ENCODE data around the gene PPP1R15B.

PPP1R15B gene

DNA sequence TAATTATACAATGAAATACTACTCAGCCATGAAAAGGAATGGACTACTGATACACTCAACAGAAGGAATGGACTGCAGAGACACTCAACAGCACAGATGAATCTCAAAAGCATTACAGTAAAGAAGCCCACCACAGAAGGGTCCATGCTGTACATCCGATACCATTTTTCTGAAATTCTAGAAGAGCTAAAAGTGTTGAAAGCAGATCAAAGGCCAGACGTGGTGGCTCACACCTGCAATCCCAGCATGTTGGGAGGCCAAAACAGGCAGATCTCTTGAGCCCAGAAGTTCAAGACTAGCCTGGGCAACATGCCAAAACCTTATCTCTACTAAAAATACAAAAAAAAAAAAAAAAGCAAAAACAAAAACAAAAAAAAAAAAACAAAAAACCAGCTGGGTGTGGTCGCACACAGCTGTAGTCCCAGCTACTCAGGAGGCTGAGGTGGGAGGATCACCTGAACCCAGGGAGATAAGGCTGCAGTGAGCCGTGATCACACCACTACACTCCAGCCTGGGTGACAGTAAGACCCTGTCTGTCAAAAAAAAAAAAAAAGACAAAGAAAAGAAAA is 15.5 kb downstream of the PPP1R15B start:
- TF ChIP-seq, protein P1, sequence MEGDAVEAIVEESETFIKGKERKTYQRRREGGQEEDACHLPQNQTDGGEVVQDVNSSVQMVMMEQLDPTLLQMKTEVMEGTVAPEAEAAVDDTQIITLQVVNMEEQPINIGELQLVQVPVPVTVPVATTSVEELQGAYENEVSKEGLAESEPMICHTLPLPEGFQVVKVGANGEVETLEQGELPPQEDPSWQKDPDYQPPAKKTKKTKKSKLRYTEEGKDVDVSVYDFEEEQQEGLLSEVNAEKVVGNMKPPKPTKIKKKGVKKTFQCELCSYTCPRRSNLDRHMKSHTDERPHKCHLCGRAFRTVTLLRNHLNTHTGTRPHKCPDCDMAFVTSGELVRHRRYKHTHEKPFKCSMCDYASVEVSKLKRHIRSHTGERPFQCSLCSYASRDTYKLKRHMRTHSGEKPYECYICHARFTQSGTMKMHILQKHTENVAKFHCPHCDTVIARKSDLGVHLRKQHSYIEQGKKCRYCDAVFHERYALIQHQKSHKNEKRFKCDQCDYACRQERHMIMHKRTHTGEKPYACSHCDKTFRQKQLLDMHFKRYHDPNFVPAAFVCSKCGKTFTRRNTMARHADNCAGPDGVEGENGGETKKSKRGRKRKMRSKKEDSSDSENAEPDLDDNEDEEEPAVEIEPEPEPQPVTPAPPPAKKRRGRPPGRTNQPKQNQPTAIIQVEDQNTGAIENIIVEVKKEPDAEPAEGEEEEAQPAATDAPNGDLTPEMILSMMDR (IDR thresholded peaks at IDR 0.05; ENCODE audit: low read depth, low read length), result no peak
- no peak overlapping the region for H3K4me3 ChIP-seq (ENCODE audit: low read depth, low read length)

DNA sequence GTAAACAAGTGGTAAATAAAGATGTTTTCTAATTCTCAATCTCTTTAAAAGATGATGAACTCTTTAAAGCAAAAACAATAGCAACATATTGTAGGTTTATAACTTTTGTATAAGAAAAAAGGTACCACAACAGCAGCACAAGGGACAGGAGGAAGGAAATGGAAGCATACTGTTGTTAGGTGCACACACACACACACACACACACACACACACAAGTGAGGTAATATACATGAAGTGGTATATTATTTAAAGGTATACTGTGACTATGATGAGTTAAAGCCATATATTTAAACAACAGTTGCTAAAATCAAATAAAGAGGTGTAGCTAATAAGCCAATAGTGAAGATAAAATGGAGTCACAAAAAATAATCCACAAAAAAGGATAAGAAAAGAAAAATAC is 20.0 kb downstream of the PPP1R15B start:
- no peak overlapping the region for H3K4me3 ChIP-seq (ENCODE audit: low read depth, low read length)
- TF ChIP-seq, protein P1 (IDR thresholded peaks at IDR 0.05; ENCODE audit: low read depth, low read length), result no peak

DNA sequence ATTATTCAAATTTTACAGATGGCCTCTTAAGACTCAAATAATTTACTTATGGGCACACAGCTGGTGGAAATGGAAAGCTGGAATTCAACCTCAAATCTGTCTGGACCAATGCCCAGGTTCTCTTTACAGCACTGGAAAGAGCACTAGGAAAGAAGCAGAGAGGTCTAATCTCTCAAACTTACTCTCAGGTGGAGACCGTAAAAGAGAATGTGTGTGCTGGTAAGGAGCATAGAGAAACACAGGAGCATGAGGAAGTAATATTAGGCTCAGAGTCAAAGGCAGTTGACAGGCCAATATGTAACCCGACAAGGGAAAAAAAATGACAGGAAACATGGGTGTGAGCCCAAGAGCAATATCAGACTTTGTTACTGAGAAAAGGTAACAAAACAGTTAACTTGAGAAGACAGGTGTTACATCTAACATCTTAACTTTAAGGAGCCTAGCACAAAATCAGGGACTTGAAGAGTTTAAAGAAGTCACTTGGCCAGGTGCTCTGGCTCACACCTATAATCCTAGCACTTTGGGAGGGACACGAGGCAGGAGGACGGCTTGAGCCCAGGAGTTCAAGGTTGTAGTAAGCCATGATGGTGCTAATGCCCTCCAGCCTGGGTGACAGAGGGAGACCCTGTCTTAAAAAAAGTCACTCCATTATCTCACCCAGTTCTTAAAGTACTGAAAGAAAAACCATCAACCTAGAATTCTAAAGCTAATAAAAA is 20.7 kb downstream of the PPP1R15B start:
- TF ChIP-seq, protein P1 (IDR thresholded peaks at IDR 0.05; ENCODE audit: low read depth, low read length), result no peak
- no peak overlapping the region for H3K4me3 ChIP-seq (ENCODE audit: low read depth, low read length)

DNA sequence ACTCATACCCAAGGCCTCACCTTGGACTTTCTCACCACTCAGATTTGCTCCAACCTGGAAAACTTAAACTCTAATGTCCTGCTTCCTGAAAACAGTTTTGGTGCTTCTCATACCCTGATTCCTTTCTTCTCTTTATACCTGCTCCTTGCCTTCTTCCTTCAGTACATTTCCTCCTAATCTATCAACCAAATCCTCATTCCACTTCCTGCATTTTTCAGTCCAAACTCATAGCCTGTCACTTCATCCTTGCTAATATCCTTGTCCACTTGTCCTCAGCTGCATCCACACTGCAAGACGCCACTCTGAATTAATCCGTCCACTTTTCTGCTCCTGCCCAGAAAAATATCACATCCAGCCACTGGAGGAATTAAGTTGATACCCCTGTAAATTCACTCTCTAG is 25.9 kb downstream of the PPP1R15B start:
- H3K4me3 ChIP-seq (ENCODE audit: low read depth, low read length), result no peak overlapping the region
- TF ChIP-seq, protein P1 (IDR thresholded peaks at IDR 0.05; ENCODE audit: low read depth, low read length), result no peak

DNA sequence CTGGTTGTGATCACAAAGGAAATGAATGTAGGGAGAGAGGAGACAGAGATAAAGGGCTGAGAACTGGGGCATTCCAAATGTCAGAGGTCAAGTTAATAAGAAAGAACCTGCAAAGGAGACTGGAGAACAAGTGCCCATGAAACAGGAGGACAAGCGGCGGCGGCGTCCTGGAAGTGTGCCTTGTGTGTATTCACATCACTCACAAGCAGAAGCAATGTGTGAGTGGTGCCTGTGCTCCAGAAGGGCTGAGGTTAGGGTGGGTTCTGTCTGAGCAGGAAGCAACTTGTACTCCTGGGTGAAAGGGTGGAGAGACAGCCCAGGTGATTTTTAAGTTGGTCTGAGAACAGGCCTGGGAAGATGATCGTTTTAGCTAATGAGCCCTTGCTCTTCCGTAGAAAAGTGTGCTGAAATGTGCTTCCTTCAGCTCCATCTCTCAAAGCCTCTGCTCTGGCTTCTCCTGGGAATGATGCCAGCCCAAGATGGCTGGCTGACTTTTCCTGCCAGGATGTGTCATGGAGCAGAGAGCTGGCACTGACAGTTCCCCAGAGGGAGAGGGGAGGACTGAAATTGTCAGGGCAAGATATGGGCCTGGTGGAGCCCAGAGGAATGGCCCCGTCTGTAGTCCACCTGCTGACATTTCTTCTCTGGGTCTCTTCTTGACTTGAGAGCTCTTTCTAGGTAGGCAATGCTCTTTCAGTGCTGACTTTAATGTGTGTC is 26.8 kb downstream of the PPP1R15B start:
- TF ChIP-seq, protein P1 (IDR thresholded peaks at IDR 0.05; ENCODE audit: low read depth, low read length), result no peak
- no peak overlapping the region for H3K4me3 ChIP-seq (ENCODE audit: low read depth, low read length)

DNA sequence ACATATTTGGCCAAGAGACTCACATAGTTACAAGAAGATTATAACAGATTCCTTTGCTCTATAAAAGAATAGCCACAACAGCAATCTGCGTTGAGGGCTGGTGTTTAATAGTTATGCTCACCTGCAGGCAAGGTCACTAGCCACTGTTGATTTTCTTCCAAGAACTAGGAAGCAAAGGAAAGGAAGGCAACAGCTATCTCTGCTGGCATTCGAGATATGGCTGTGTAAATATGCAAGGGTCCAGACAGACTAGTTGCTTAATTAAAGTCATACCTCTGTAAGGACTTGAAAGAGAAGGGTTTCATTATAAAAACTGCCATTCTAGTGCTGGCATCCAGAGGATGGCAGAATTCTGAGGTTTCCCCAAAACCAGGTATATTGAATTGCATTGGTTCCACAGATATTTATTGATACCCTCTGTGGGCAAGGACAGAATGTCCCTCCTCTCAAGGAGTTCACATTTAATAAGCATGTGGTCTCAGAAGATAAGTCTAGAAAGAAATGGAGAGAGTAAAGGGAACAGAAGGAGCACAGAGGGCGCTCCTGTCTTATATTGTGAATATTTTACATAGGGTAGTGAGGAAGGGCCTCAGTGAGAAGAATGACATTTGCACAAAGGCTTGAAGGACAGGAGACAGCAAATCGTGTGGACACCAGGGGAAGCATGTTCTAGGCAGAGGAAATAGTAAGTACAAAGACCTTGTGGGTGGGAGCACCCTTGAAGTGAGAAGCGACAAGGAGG is 28.3 kb downstream of the PPP1R15B start:
- H3K4me3 ChIP-seq (ENCODE audit: low read depth, low read length), result no peak overlapping the region
- TF ChIP-seq, protein P1 (IDR thresholded peaks at IDR 0.05; ENCODE audit: low read depth, low read length), result no peak
